C4-2B (cell line): ENCODE data around the gene SLC9A7.

ENCODE experiments used
- H3K27ac ChIP-seq: fragments of 450-650 bp; 2 replicates; pipeline ENCODE4 v1.5.1; 2017
- CTCF ChIP-seq: fragments of 450-650 bp; conservative IDR thresholded peaks from 2 replicates; pipeline ENCODE4 v1.5.1; 2017; ENCODE audit warnings: mild to moderate bottlenecking
- ZFX ChIP-seq: fragments of 450-650 bp; IDR thresholded peaks from 2 replicates; pipeline ENCODE4 v1.6.1; 2017

Gene SLC9A7

DNA sequence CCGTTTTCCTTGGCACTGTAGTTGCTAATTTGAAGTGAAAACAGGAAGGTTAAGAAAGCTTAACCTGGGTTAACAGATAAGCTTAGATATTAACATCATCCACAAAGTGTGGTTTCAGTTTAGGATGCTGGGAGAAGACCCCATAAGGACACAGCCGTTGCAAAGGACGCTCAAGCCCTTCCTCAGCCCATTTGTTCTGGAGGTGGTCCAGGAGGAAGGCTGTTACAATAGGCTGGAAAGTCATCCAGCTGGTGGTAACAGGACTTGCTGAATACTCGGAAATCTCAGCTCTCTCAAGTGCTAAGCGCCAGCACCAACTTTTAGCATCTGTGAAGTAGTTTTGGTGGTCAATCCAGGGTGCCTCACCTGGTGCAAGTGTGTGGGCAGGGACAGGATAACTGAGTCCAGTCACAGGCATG is 171.2 kb downstream of the SLC9A7 start:
- H3K27ac ChIP-seq = no peak overlapping the region
- TF ChIP-seq ZFX = no peak

DNA sequence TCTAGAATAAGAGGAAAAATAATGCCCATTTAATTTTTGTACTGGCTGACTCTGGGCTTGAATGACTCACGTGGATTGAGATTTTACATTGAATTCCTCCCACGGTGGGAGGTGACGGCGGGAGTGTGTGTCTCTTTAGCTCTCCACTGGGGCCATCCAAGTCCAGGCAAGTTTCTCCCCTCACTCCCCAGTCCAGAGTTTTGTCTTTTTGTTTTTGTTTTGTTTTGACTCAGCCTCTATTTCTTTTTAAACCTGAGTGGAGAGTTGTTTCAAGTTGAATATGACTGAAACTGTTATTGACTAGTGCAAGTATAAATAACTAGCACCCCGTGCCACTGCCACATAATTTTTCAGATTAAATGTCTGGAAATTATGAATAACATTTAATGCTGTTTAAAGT is 171.8 kb downstream of the SLC9A7 start:
- no peak overlapping the region for H3K27ac ChIP-seq
- TF ChIP-seq ZFX (no peak), CTCF (no peak)

- no peak overlapping the region for H3K27ac ChIP-seq
- TF ChIP-seq CTCF = no peak
- no peak for TF ChIP-seq ZFX
Observed at GRCh38 chrX:46584736-46585135, 174.2 kb downstream of the SLC9A7 start.

- TF ChIP-seq CTCF (no peak), ZFX (no peak)
- no peak overlapping the region for H3K27ac ChIP-seq
Observed at GRCh38 chrX:46582966-46583365, 176.0 kb downstream of the SLC9A7 start.

- H3K27ac ChIP-seq = no peak overlapping the region
- TF ChIP-seq ZFX (no peak), CTCF (no peak)
Observed at GRCh38 chrX:46582325-46582724, 176.6 kb downstream of the SLC9A7 start.

- H3K27ac ChIP-seq = no peak overlapping the region
- no peak for TF ChIP-seq ZFX
- no peak for TF ChIP-seq CTCF
Observed at GRCh38 chrX:46580613-46581012, 178.3 kb downstream of the SLC9A7 start.

GRCh38 chrX:46579250-46579649 is 179.7 kb downstream of the SLC9A7 start:
- TF ChIP-seq ZFX (no peak), CTCF (no peak)
- H3K27ac ChIP-seq = no peak overlapping the region

- TF ChIP-seq ZFX (no peak), CTCF (no peak)
- no peak overlapping the region for H3K27ac ChIP-seq
Observed at GRCh38 chrX:46577221-46578005, 181.5 kb downstream of the SLC9A7 start.
